ENCODE data around the gene SLC16A12. TPM values are rescaled to one million over a fixed set of nuclear protein-coding genes. Genes with fewer than 3 reads are reported as not detected.

SLC16A12 gene
- total RNA-seq, 1 experiment from 2014 or later, result 0.77 TPM

DNA sequence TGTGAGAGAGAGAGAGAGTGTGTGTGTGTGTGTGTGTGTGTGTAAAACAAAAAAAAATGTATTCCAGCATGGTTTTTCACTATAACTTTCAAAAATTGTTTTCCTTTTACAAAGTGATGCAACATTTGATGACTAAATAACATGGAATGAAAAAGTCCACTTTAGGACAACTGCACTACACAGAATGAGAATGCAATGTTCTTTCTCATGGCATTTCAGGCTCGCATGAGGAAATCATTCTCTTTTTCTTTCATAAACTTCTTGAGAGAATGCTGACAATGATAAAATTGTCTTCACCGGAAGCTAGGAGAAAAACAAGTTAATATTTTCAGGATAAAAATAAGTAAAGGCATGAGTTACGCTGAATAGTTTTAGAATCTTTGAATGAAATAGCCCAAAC lies 53.7 kb downstream of the SLC16A12 start:
- no peak overlapping the region for H3K23ac ChIP-seq (ENCODE audit: insufficient read length, low read depth, low read length)
- no peak overlapping the region for H2AFZ ChIP-seq (ENCODE audit: low read length)
- no peak overlapping the region for H2BK120ac ChIP-seq (ENCODE audit: low read depth, low read length, poor library complexity, severe bottlenecking)
- Mint-ChIP-seq H3K27ac (peak overlapping the region in 1 of 3 experiments; percentile 11; a peak in 1 of 7 replicates), H3K9me3 (peaks cover 0 to 3% of the 10 kb centered on the region in 2 experiments; a peak in 1 of 5 replicates), H3K4me3 (no peak overlapping the region), H3K27me3 (ENCODE audit: low read depth) (no peaks in the 10 kb centered on the region), H3K4me1 (peaks cover 18 to 23% of the 10 kb centered on the region in 2 experiments), H3K36me3 (ENCODE audit: insufficient read depth in 1 of 3, low read depth in 3 of 3) (peaks cover 0 to 4% (median 2%) of the 10 kb centered on the region in 3 experiments; a peak in 1 of 7 replicates)
- H3K27ac ChIP-seq (ENCODE audit: insufficient read length, low read depth, low read length), result no peak overlapping the region
- no peak overlapping the region for H3K9ac ChIP-seq (ENCODE audit: extremely low read depth, insufficient read length, low read length)
- H3K23me2 ChIP-seq (ENCODE audit: insufficient read length, low read depth, low read length, poor library complexity, severe bottlenecking), result no peaks in the 10 kb centered on the region
- H2BK12ac ChIP-seq (ENCODE audit: insufficient read length, low read depth, low read length), result no peak overlapping the region
- no peaks in the 10 kb centered on the region for H3K79me2 ChIP-seq (ENCODE audit: insufficient read depth, low read length)
- H3K4ac ChIP-seq (ENCODE audit: low read depth, low read length), result no peak overlapping the region
- H4K91ac ChIP-seq (ENCODE audit: insufficient read length, low read depth, low read length), result no peak overlapping the region
- peaks cover 2% of the 10 kb centered on the region; the same call in 1 of the 2 replicates for H3K4me1 ChIP-seq (ENCODE audit: insufficient read depth, low read length)
- H4K5ac ChIP-seq (ENCODE audit: insufficient read length, low read depth, low read length), result no peak overlapping the region
- no peak for DNase-seq
- H3K79me1 ChIP-seq (ENCODE audit: insufficient read depth, low read depth, low read length, poor library complexity, severe bottlenecking), result no peaks in the 10 kb centered on the region
- no peak overlapping the region for H3K4me2 ChIP-seq (ENCODE audit: insufficient read depth, insufficient read length, low read length)
- no peak for TF ChIP-seq CTCF (conservative IDR thresholded peaks at IDR 0.05)
- H3K14ac ChIP-seq (ENCODE audit: insufficient read depth, low read length), result no peak overlapping the region
- H3K27me3 ChIP-seq (ENCODE audit: insufficient read depth, low read length), result no peaks in the 10 kb centered on the region
- no peaks in the 10 kb centered on the region for H3K9me3 ChIP-seq (ENCODE audit: control insufficient read depth, low read depth, low read length)
- no peak overlapping the region for H3K56ac ChIP-seq (ENCODE audit: insufficient read length, low read depth, low read length)
- no peak overlapping the region for H2AK5ac ChIP-seq (ENCODE audit: insufficient read length, low read length)
- WGBS (ENCODE audit: extremely low coverage, insufficient read length, low lambda C conversion rate), result no CpG with 5 or more reads among the region's 3 CpGs
- H3K18ac ChIP-seq (ENCODE audit: insufficient read length, low read depth, low read length), result no peak overlapping the region
- no peak overlapping the region for H3T11ph ChIP-seq (ENCODE audit: low read length)
- no peak overlapping the region for H2BK15ac ChIP-seq (ENCODE audit: low read depth, low read length)
- no peak overlapping the region for H4K8ac ChIP-seq (replicated peaks; ENCODE audit: insufficient read length, low read depth, low read length)
- H4K20me1 ChIP-seq (ENCODE audit: control insufficient read depth, insufficient read depth, insufficient read length), result no peaks in the 10 kb centered on the region
- no peak overlapping the region for H2BK5ac ChIP-seq (ENCODE audit: insufficient read length, low read length)
- H2BK20ac ChIP-seq (ENCODE audit: low read depth, low read length, poor library complexity, severe bottlenecking), result no peak overlapping the region

Data from H9 (cell line).